ENCODE measurements around the gene FBXL20.
"Not testable (repeated sequence)": the region's sequence is repeated elsewhere in the genome, so short reads cannot be mapped to it uniquely, and the experiment has no call there.

The FBXL20 gene, protein sequence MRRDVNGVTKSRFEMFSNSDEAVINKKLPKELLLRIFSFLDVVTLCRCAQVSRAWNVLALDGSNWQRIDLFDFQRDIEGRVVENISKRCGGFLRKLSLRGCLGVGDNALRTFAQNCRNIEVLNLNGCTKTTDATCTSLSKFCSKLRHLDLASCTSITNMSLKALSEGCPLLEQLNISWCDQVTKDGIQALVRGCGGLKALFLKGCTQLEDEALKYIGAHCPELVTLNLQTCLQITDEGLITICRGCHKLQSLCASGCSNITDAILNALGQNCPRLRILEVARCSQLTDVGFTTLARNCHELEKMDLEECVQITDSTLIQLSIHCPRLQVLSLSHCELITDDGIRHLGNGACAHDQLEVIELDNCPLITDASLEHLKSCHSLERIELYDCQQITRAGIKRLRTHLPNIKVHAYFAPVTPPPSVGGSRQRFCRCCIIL

DNA sequence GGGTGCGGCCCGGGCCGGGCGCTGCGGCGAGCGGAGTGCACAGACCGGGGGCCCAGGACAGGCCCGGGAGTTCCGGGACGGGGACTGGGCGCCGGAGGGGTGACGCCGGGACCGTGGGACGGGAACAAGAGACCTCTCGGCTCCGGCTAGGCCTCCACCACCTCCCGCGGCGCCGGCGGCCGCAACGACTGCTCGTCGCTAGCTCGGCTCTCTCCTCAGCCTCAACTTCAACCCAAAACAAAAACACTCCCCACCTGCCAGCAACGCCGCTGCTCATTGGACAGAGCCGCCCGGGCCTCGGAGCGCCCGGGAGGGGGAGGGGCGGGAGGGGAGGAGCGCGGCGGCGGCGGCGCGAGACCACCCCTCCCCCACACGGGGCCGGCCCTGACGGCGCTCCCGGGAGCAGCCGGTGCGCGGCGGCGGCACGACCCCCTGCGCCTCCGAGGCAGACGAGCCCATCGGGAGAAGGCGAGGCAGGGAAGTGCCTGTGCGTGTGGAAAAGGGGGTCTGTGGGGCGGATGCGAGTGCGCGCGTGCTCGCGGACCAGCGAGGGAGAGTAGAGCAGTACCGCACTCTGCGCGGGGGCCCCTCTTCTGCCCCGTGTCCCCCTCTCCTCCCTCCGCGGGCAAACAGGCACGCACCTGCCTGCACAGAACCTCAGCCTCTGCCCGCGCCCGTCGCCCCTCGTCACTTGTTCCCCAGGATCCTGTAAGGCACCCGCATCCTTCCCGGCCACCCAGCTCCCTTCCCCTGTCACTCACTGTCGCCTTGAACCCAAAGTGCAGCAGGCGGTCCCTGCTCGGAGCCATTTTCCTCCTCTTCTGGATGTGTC, at the start of gene FBXL20:
TSS of gene FBXL20 (minus strand) at position 215 of the 832 bp plus-strand sequence. CDS start 224 bp downstream, outside the sequence.
- peaks cover 58% of the 10 kb centered on the region for H3K4me1 Mint-ChIP-seq (ENCODE audit: low read depth)
- peak within 1 kb of the TSS; percentile 96 for H3K4me3 Mint-ChIP-seq
- H3K9me3 Mint-ChIP-seq (ENCODE audit: low read depth) = no peaks in the 10 kb centered on the region
- no peaks in the 10 kb centered on the region for H3K36me3 Mint-ChIP-seq
- no peaks in the 10 kb centered on the region for H3K27me3 Mint-ChIP-seq
- H3K27ac Mint-ChIP-seq = peak within 1 kb of the TSS; percentile 96

DNA sequence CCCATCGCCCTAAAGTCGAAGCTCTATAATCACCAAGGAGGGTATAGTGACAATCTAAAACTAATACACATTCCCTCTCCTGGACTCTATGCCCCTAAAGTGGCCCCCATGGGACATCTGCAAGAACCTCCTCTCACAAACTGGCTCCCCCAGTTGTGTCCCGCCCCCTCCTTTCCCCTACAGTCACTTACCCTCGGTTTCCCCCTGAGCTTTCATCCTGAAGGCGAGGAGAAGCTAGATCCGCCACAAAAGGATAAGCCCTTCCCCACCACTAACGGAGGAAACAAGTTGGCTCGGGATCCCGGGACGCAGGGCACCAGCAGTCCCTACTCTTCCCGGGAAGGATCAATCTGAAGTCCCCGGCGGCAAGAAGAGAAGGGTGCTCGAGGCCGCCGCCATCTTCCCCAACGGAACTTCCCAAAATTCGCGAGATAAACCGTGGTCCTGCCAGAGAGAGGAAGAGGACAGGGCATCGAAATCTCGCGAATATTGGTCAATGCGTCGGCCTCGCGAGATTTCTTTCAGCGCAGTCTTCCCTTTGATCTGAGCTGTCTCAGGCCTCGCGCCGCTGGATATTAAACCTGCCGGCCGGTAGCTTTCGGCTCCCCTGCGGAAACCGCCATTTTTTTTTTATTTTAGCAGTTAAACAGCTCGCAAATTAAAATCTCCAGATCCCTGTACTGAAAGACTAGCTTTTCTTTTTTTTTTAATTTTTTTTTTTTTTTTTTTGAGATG, 49.6 kb upstream of the FBXL20 start, which contains the start of gene MED1:
TSS of gene MED1 (minus strand) at position 417 of the 735 bp plus-strand sequence. CDS start at position 216, 201 bp downstream.
- Mint-ChIP-seq H3K27ac (peak within 1 kb of the TSS; percentile 99), H3K36me3 (peaks cover 3% of the 10 kb centered on the region), H3K4me3 (peak within 1 kb of the TSS; percentile 98), H3K4me1 (ENCODE audit: low read depth) (peaks cover 31% of the 10 kb centered on the region), H3K9me3 (ENCODE audit: low read depth) (no peaks in the 10 kb centered on the region), H3K27me3 (no peaks in the 10 kb centered on the region)

DNA sequence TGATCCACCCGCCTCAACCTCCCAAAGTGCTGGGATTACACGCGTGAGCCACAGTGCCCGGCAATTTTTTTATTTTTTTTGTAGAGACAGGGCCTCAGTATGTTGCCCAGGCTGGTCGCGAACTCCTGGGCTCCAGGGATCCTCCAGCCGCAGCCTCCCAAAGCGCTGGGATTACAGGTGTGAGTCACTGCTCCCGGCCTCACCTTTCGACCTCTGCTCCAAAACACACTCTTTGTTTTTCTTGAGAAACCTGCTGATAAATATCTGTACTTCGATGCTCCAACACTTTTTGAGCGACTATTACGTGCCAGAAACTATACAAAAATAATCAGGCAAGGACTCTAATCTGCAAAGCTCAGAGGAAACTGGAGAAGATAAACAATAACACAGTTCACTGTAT, 48.6 kb upstream of the FBXL20 start:
- H3K36me3 Mint-ChIP-seq = peaks cover 3% of the 10 kb centered on the region

DNA sequence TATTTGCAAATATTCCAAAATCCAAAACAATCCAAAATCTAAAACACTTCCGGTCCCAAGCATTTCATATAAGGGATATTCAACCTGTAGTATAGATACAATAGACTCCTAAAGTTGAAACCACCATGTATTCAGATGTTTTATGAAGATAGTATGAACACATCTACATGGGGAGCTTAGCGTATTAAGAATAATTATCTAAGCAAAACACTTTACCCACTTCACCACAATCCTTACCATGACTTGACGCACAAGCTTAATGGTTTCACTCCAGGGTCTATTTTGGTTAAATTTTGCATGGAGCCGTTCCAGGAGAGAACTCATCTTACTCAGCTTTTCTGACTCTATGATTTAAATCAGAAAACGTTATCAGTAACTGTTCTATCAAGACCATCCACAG, 46.1 kb upstream of the FBXL20 start:
- Mint-ChIP-seq H3K4me1 (ENCODE audit: low read depth) (peaks cover 38% of the 10 kb centered on the region), H3K27ac (no peak overlapping the region), H3K4me3 (no peak overlapping the region), H3K27me3 (no peaks in the 10 kb centered on the region), H3K9me3 (ENCODE audit: low read depth) (no peaks in the 10 kb centered on the region), H3K36me3 (peaks cover 7% of the 10 kb centered on the region)

More for the DNA sequence above, 48.6 kb upstream of the FBXL20 start:
- H3K4me3 Mint-ChIP-seq = peak overlapping the region; percentile 98
- H3K27ac Mint-ChIP-seq = peak overlapping the region; percentile 99
- H3K4me1 Mint-ChIP-seq (ENCODE audit: low read depth) = peaks cover 31% of the 10 kb centered on the region
- H3K27me3 Mint-ChIP-seq = no peaks in the 10 kb centered on the region
- H3K9me3 Mint-ChIP-seq (ENCODE audit: low read depth) = no peaks in the 10 kb centered on the region

DNA sequence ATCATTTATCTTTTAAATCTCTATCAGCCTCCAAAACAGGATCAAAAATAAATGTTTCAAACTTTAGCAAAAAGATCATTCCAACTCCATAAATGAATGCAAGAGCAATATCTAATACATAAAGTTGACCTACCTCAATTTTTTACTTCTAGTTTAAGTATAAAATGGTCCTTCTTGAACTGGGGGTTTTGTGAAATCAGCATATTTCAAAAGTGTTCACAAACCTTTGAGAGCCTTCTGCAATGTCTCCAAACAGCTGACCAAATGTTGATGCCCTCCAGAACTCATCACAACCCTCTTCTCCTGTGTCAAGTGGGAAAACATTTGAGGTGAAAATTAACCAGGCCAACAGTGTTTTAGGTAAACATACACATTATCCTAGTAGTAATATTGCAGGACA, 41.9 kb upstream of the FBXL20 start:
- peaks cover 9% of the 10 kb centered on the region for H3K36me3 Mint-ChIP-seq
- H3K27ac Mint-ChIP-seq = no peak overlapping the region
- H3K27me3 Mint-ChIP-seq = no peaks in the 10 kb centered on the region

DNA sequence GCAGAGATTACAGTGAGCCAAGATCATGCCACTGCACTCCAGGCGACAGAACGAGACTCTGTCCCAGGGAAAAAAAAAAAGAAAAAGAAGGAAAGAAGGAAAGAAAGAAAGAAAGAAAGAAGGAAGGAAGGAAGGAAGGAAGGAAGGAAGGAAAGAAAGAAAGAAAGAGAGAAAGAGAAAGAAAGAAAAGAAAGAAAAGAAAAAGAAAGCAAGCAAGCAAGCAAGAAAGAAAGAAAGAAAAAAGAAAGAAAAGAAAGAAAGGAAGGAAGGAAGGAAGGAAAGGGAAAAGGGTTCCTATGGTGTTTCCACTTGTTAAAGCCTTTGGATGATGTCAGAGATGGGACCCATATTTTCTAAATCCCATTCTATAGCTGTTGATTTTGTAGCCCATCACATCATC, 38.4 kb upstream of the FBXL20 start:
- not testable (repeated sequence) for H3K36me3 Mint-ChIP-seq; H3K27me3 Mint-ChIP-seq; H3K27ac Mint-ChIP-seq; H3K9me3 Mint-ChIP-seq (ENCODE audit: low read depth); H3K4me3 Mint-ChIP-seq
- H3K4me1 Mint-ChIP-seq (ENCODE audit: low read depth) = peaks cover 12% of the 10 kb centered on the region

More for the DNA sequence above, 41.9 kb upstream of the FBXL20 start:
- H3K4me3 Mint-ChIP-seq = no peak overlapping the region
- H3K9me3 Mint-ChIP-seq (ENCODE audit: low read depth) = no peaks in the 10 kb centered on the region
- peaks cover 21% of the 10 kb centered on the region for H3K4me1 Mint-ChIP-seq (ENCODE audit: low read depth)

DNA sequence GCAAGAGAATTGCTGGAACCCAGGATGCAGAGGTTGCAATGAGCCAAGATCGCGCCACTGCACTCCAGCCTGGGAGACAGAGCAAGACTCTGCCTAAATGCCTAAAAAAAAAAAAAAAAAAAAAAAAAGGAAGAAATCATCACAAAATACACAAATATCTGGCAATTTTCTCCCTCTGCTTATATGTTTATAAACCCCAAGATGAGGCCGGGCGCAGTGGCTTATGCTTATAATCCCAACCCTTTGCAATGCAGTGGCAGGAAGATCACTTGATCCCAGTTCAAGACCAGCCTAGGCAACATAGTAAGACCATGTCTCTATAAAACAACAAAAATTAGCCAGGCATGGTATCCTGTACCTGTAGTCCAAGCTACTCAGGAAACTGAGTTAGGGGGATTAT, 28.2 kb upstream of the FBXL20 start:
- Mint-ChIP-seq H3K4me3 (no peak overlapping the region), H3K9me3 (ENCODE audit: low read depth) (no peaks in the 10 kb centered on the region), H3K27me3 (no peaks in the 10 kb centered on the region), H3K4me1 (ENCODE audit: low read depth) (no peaks in the 10 kb centered on the region), H3K36me3 (peaks cover 7% of the 10 kb centered on the region), H3K27ac (no peak overlapping the region)

DNA sequence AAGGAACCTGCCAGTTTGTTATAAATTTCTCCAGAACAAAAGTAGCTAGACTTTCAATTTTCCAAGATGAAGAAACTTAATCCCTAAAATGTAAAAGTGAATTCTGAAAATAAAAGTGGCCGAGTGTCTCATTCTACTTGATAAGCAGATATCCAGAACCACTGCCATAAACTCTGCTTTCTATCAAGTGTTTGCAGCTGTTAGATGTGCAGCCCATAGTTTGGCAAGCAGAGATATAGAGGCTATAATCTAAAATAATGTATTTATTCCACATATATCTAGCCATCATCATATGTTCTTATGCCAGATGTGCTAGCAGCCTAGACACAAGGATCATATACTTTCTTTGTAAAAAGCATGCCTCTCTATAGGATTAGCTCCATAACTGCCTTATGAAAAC, 14.7 kb upstream of the FBXL20 start:
- H3K4me1 Mint-ChIP-seq (ENCODE audit: low read depth) = no peaks in the 10 kb centered on the region
- H3K27me3 Mint-ChIP-seq = no peaks in the 10 kb centered on the region
- no peak overlapping the region for H3K4me3 Mint-ChIP-seq
- H3K36me3 Mint-ChIP-seq = no peaks in the 10 kb centered on the region
- no peak overlapping the region for H3K27ac Mint-ChIP-seq
- no peaks in the 10 kb centered on the region for H3K9me3 Mint-ChIP-seq (ENCODE audit: low read depth)

DNA sequence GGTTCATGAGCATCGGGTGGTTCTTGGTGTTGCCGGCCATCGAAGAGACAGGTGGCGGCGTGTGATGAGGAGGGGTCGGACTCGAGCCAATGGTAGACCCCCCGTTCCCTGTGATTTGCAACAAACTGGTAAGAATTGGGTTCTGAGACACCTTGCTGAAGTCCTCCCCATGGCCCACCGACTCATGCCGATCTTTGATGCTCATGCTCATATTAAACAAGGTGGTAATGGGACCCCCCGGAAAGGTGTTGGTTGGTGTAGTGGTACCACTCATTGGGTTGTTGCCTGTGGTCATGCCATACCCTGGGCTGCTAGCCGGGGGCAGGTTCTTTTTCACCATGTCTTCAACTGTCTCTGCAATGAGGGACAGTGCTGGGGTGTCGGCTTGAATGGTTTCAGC, 8.9 kb upstream of the FBXL20 start:
- no peak overlapping the region for H3K4me3 Mint-ChIP-seq
- H3K4me1 Mint-ChIP-seq (ENCODE audit: low read depth) = peaks cover 14% of the 10 kb centered on the region
- H3K27ac Mint-ChIP-seq = no peak overlapping the region
- no peaks in the 10 kb centered on the region for H3K9me3 Mint-ChIP-seq (ENCODE audit: low read depth)
- H3K36me3 Mint-ChIP-seq = peaks cover 5% of the 10 kb centered on the region
- H3K27me3 Mint-ChIP-seq = no peaks in the 10 kb centered on the region

DNA sequence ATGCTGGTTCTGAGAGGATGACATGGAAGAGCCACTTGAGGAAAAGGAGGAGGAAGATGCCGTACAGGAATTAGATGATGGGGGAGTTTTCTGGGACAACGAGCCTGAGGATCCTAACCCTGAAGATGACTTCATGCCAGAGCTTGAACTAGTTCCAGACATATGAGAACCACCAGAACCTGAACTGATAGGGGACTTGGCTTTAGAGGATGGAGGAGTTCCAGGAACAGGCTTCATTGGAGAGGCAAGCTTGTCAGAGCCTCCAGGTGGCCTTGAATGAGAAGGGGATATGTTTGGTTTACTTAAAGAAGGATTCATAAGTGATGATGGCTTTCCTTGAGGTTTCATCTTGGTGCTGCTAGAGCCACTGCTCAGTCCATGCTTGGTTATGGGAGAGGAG, 6.9 kb upstream of the FBXL20 start:
- H3K4me3 Mint-ChIP-seq = no peak overlapping the region
- no peak overlapping the region for H3K27ac Mint-ChIP-seq

DNA sequence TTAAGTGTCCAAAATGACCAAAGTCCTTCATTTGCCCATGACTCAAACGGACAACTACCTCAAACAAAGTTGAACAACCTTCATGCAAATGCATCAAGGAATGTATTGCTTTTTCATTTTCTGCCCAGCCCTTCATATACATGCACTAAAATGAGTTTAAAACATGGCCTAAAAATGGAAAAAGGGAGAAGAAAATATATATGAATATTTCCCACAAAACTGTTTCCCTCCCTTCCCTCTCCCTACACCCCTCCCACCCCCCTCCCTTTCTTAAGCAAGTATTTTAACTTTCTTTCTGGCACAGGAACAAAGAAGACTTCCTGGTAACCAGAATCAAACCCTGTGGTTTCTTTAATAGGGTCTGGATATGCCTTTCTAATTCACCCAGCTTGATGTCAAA, 5.5 kb upstream of the FBXL20 start:
- no peaks in the 10 kb centered on the region for H3K27me3 Mint-ChIP-seq
- H3K27ac Mint-ChIP-seq = peak overlapping the region; percentile 77
- H3K4me1 Mint-ChIP-seq (ENCODE audit: low read depth) = peaks cover 35% of the 10 kb centered on the region
- H3K36me3 Mint-ChIP-seq = peaks cover 5% of the 10 kb centered on the region
- no peaks in the 10 kb centered on the region for H3K9me3 Mint-ChIP-seq (ENCODE audit: low read depth)
- peak overlapping the region; percentile 23 for H3K4me3 Mint-ChIP-seq

More for the DNA sequence above, 6.9 kb upstream of the FBXL20 start:
- H3K36me3 Mint-ChIP-seq = peaks cover 5% of the 10 kb centered on the region
- H3K27me3 Mint-ChIP-seq = no peaks in the 10 kb centered on the region
- no peaks in the 10 kb centered on the region for H3K9me3 Mint-ChIP-seq (ENCODE audit: low read depth)
- peaks cover 29% of the 10 kb centered on the region for H3K4me1 Mint-ChIP-seq (ENCODE audit: low read depth)

DNA sequence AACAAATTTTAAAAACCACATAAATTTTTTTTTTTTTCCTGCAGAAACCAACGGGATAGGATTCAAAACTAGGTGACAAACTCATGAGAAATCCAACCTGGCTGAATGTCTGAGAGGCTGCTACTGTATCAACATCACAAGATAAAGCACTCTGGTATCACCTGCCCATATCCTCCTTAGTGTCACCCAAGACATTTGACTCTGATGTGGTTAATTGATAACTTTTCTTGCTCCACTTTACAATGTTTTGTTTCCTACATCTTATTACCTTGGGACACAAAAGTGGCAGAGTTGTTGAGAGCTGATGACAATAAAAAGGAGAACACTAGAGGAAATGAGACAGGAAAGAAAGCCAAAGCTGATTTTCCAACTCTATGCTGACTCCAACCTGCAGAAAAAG, 4.0 kb upstream of the FBXL20 start:
- Mint-ChIP-seq H3K27ac (peak overlapping the region; percentile 91), H3K27me3 (no peaks in the 10 kb centered on the region), H3K36me3 (peaks cover 5% of the 10 kb centered on the region), H3K4me1 (ENCODE audit: low read depth) (peaks cover 39% of the 10 kb centered on the region), H3K9me3 (ENCODE audit: low read depth) (no peaks in the 10 kb centered on the region), H3K4me3 (peak overlapping the region; percentile 71)

DNA sequence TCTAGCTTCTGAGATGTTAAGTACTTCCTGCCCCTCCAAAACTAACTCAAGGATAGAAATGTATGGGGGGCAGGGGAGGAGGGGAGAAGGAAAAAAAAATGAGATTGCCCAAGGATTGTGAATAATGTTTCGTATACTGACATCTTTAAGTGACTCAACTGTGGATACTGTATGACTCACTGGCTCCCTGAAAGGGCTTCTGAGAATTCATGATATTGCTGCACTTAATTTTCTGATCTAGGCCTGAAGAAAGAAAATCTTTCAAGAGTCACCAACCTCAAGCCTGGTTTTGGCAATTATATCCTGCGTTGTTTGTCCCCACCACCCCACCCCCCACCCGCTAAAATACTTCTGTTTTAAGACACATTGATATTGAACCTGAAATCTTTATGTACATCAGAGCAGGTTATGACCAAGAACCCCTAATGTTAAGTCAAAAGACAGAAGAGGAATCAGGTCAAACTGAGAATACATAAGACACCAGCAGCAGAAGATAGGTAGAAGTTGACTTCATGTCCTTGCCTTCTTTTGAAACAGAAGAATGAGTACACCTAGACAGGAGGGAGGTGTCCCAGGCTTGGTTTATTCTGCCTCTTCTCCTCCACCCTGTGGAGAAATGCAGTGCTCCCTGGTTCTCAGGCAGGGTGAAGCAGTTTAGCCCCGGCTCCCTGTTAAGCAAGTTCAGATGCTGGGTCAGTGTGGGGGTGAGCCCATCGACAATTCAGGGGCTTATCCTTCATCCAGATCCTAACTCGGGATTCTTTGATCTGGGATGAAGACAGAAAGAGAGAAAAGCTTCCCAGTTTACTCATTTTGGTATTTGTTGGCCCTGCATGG, 3.3 kb upstream of the FBXL20 start:
- H3K27ac Mint-ChIP-seq = peak overlapping the region; percentile 91
- H3K36me3 Mint-ChIP-seq = peaks cover 1% of the 10 kb centered on the region
- no peaks in the 10 kb centered on the region for H3K27me3 Mint-ChIP-seq
- H3K4me1 Mint-ChIP-seq (ENCODE audit: low read depth) = peaks cover 46% of the 10 kb centered on the region
- H3K9me3 Mint-ChIP-seq (ENCODE audit: low read depth) = no peaks in the 10 kb centered on the region
- peak overlapping the region; percentile 71 for H3K4me3 Mint-ChIP-seq

Data from activated naive CD8-positive, alpha-beta T cell (primary cell).